ENCODE data around the gene EYS.

DNA sequence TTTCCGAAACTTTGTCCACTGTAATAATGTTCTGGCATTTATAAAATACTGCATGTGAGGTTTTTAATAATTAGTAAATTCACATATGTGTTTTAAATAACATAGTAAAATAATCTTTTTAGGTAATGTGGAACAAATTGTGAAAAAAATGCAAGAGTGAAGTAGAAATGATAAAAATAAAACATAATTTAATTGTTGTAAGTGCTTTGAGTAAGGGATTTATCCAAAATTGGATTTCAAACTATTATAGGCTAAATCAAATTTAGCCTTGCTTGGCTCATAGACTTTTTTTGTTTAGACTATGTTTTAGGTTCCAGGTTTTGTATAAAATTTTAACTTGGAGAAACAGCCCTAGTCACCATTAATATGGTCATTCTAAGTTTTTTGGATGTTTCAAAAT, 1041.9 kb downstream of the EYS start:
- TF ChIP-seq, protein P1, sequence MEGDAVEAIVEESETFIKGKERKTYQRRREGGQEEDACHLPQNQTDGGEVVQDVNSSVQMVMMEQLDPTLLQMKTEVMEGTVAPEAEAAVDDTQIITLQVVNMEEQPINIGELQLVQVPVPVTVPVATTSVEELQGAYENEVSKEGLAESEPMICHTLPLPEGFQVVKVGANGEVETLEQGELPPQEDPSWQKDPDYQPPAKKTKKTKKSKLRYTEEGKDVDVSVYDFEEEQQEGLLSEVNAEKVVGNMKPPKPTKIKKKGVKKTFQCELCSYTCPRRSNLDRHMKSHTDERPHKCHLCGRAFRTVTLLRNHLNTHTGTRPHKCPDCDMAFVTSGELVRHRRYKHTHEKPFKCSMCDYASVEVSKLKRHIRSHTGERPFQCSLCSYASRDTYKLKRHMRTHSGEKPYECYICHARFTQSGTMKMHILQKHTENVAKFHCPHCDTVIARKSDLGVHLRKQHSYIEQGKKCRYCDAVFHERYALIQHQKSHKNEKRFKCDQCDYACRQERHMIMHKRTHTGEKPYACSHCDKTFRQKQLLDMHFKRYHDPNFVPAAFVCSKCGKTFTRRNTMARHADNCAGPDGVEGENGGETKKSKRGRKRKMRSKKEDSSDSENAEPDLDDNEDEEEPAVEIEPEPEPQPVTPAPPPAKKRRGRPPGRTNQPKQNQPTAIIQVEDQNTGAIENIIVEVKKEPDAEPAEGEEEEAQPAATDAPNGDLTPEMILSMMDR (conservative IDR thresholded peaks at IDR 0.05) = no peak
- no peak for TF ChIP-seq ZFX (IDR thresholded peaks at IDR 0.05)

Data from C4-2B (cell line).